ENCODE results near the gene DENND2C.
A peak's percentile ranks its signal among the peaks of the same experiment; 100 is the strongest.

Gene DENND2C

DNA sequence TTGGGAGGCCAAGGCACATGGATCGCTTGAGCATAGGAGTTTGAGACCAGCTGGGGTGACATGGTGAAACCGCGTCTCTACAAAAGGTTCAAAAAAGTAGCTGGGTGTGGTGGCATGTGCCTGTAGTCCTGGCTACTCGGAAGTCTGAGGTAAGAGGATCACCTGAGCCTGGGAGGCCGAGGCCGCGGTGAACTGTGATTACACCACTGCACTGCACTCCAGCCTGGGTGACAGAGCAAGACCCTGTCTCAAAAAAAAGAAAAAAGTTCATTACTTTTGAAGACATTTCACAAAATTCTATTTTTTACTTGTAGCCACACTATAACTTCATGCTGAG, 2.1 kb upstream of the DENND2C start:
- Histone ChIP-seq H3K27me3 (ENCODE audit: control insufficient read depth, insufficient read depth, low read length) (peaks cover 29% of the 10 kb centered on the region), H3K4me3 (ENCODE audit: low read length) (no peak overlapping the region), H3K4me1 (ENCODE audit: control insufficient read depth, insufficient read depth, low read length) (peaks cover 7% of the 10 kb centered on the region), H3K9me3 (replicated peaks; ENCODE audit: low read length) (no peaks in the 10 kb centered on the region), H3K9ac (ENCODE audit: low read depth, low read length) (no peak overlapping the region), H3K4me2 (ENCODE audit: low read length) (no peak overlapping the region), H3K36me3 (ENCODE audit: insufficient read depth, low read length) (no peaks in the 10 kb centered on the region)

DNA sequence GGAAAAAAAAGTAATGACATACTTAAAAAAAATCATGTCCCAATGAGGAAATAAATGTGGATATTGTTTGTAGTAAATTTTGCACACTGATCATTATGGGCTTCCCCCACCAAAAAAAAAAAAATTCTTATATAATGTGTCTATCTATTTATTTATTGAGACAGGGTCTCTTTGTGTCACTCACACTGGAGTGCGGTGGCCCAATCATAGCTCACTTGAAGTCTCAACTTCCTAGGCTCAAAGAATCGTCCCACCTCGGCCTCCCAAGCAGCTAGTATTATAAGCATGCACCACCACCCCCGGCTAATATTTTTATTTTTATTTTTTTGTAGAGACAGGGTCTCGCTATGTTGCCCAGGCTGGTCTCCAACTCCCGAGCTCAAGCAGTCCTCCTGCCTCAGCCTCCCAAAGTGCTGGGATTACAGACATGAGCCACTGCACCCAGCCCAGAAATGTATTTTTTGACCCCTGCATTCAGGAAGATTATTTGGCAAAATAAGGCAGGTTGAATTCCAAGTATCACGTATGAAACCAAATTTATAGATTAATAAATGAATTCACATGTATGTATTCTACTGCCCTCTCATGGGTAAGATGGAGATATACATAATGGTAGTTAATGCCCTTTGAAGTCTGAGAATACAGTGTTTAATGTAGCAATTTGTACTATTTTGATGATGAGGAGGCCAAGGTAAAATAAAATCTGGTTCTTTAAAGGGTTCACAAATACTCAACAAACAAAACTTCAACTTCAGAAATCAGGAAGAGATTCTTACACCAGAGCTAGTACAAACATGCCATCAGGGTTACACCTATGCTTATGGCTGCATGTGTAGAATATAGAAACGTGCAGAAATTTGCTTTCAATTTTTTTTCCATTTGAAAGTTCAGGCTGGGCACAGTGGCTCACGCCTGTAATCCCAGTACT, 1.4 kb upstream of the DENND2C start:
- Histone ChIP-seq H3K27me3 (ENCODE audit: control insufficient read depth, insufficient read depth, low read length) (peaks cover 23% of the 10 kb centered on the region), H3K9me3 (replicated peaks; ENCODE audit: low read length) (no peaks in the 10 kb centered on the region), H3K4me2 (ENCODE audit: low read length) (peak overlapping the region; percentile 96), H3K4me3 (ENCODE audit: low read length) (peak overlapping the region; percentile 41), H3K4me1 (ENCODE audit: control insufficient read depth, insufficient read depth, low read length) (peaks cover 7% of the 10 kb centered on the region), H3K36me3 (ENCODE audit: insufficient read depth, low read length) (no peaks in the 10 kb centered on the region), H3K9ac (ENCODE audit: low read depth, low read length) (no peak overlapping the region)

DNA sequence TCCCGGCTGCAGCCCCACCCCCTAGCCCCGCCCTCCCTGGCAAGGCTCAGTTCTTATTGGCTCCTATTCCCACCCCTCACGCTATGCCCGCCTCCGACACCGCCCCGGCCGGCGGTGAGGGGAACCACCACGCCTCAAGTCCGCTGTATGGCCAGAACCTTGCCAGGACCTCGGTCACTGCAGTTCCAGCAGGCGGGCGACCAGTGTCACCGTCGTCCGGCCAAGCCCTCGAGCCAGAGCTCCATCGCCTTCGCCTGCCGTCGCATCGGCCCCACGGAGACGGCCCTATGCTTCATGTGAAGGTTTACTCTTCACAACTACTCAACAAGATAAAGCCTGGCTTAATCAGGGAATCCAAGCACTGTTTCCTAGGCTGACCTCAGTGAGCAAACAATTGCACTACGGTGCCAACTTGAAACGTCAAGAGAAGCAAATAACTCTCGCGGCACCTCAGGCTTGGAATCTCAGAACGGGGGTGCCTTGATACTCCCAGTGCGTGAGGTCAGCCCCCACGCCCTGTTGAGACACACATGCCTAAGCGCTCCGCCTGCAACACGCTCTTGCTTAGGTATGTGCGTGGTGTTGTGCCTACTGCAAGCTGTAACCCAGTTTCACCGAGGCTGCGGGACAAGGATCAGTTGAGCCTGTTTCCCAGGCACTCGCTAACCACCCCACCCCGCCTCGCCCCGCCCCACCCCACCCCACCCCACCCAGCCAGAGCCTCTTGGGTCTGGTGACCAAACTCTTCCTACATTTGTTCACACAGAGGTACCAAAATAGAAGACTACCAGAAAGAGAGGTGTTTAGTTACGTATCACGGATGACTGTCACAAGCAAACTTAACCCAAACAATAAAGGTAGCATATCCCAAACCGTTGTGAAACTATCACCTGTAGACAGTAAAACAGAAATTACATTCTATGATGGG, 498 bp upstream of the DENND2C start:
- Histone ChIP-seq H3K9me3 (replicated peaks; ENCODE audit: low read length) (no peaks in the 10 kb centered on the region), H3K4me1 (ENCODE audit: control insufficient read depth, insufficient read depth, low read length) (peaks cover 7% of the 10 kb centered on the region), H3K27me3 (ENCODE audit: control insufficient read depth, insufficient read depth, low read length) (peaks cover 14% of the 10 kb centered on the region), H3K4me3 (ENCODE audit: low read length) (peak overlapping the region; percentile 83), H3K9ac (ENCODE audit: low read depth, low read length) (peak overlapping the region; percentile 88), H3K36me3 (ENCODE audit: insufficient read depth, low read length) (no peaks in the 10 kb centered on the region), H3K4me2 (ENCODE audit: low read length) (peak overlapping the region; percentile 96)

DNA sequence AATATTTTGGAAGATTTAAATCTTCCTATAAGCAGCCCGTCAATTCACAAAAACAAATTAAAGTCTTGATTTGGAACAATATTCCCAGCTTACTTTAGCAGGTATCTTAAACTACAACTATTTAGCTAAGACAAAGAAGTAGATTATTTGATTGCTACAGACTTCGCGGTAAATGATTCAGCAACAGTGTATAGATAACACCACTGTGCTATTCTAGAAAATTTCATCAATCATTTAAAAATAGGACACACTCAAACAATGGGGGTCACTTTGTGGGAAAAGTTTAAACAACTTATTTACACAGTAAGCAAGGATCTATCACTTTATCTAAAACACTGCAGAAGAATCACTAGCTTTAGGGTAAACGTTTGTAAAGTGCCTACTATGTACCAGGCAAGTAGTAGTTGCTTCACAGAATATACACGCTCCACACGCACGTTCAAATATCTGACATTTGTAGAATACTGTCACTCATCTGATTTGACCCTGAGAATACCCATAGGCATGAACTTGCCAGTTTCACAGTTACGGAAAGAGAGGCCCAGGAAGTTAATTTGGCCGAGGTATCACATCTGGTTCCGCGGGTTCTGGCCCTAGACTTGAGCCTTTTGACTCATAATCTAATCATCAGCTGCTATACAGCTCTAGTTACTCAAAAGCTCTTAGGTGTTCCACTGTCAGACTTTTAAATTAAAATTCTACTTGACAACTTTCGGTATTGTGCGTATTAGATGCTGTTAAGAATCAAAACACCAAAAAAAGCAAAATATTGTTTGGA, 876 bp downstream of the DENND2C start:
- no peaks in the 10 kb centered on the region for H3K36me3 ChIP-seq (ENCODE audit: insufficient read depth, low read length)
- peaks cover 3% of the 10 kb centered on the region for H3K27me3 ChIP-seq (ENCODE audit: control insufficient read depth, insufficient read depth, low read length)
- peaks cover 7% of the 10 kb centered on the region for H3K4me1 ChIP-seq (ENCODE audit: control insufficient read depth, insufficient read depth, low read length)
- peak overlapping the region; percentile 96 for H3K4me2 ChIP-seq (ENCODE audit: low read length)
- H3K9ac ChIP-seq (ENCODE audit: low read depth, low read length), result peak overlapping the region; percentile 88
- H3K4me3 ChIP-seq (ENCODE audit: low read length), result peak overlapping the region; percentile 83
- no peaks in the 10 kb centered on the region for H3K9me3 ChIP-seq (replicated peaks; ENCODE audit: low read length)

DNA sequence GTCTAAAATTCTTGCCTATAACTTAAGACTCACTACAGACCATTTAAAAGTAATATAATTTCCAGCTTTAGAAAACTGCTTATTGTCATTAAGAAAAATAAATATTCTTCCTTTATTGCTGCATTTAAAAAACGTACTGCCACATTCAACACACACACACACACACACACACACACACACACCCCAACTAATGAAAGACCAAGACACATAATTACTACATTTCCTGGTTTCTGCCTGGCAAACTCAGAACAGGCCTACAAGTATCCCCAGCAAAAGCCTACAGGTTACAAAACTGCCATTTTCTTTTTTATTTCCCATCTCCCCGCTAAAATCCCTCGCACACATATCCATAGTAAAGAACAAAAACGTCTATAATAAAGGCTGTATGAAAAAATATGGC, 1.5 kb downstream of the DENND2C start:
- Histone ChIP-seq H3K4me2 (ENCODE audit: low read length) (no peak overlapping the region), H3K27me3 (ENCODE audit: control insufficient read depth, insufficient read depth, low read length) (peaks cover 2% of the 10 kb centered on the region), H3K9ac (ENCODE audit: low read depth, low read length) (no peak overlapping the region), H3K9me3 (replicated peaks; ENCODE audit: low read length) (no peaks in the 10 kb centered on the region), H3K4me1 (ENCODE audit: control insufficient read depth, insufficient read depth, low read length) (peaks cover 7% of the 10 kb centered on the region), H3K36me3 (ENCODE audit: insufficient read depth, low read length) (no peaks in the 10 kb centered on the region), H3K4me3 (ENCODE audit: low read length) (no peak overlapping the region)

DNA sequence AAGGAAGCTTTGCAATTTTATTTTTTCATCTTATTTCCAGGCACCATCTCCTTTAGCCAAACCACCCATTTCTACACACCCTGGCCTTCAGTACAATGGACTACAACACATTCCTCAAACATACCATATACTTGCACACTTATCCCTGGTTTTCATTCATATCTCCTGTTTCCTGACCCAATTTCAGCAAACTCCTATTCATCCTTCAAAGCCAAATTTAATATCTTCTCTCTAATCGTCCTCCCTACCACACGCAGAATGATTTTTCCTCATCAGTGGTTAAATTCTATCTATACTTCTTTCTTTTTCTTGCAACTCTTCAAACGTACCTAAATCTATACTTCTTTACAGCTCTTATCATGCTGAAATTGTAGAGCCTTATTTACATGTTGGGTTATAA, 2.9 kb downstream of the DENND2C start:
- H3K9ac ChIP-seq (ENCODE audit: low read depth, low read length), result no peak overlapping the region
- H3K36me3 ChIP-seq (ENCODE audit: insufficient read depth, low read length), result no peaks in the 10 kb centered on the region
- H3K4me3 ChIP-seq (ENCODE audit: low read length), result no peak overlapping the region
- peaks cover 7% of the 10 kb centered on the region for H3K4me1 ChIP-seq (ENCODE audit: control insufficient read depth, insufficient read depth, low read length)
- H3K27me3 ChIP-seq (ENCODE audit: control insufficient read depth, insufficient read depth, low read length), result no peaks in the 10 kb centered on the region
- H3K4me2 ChIP-seq (ENCODE audit: low read length), result no peak overlapping the region
- no peaks in the 10 kb centered on the region for H3K9me3 ChIP-seq (replicated peaks; ENCODE audit: low read length)

DNA sequence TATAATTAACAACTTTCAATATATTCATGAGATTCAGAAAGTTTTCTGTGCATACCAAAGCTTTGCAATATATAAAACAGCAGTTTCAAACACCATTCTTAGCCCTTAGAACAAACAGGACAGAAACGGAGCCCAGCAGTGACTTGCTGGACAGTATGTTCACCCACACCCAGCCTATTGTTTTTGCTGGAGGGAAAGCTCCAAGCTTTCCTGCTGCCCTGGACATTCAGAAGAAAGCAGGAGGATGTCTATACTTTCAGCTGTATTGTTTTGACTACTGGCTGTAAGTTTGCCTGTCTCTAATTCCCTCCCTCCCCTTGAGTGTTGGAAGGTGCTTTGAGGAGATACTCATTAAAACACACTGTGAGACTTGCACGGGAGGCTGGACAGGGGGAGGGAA, 9.6 kb downstream of the DENND2C start:
- H3K4me2 ChIP-seq (ENCODE audit: low read length), result no peak overlapping the region
- H3K27me3 ChIP-seq (ENCODE audit: control insufficient read depth, insufficient read depth, low read length), result no peaks in the 10 kb centered on the region

DNA sequence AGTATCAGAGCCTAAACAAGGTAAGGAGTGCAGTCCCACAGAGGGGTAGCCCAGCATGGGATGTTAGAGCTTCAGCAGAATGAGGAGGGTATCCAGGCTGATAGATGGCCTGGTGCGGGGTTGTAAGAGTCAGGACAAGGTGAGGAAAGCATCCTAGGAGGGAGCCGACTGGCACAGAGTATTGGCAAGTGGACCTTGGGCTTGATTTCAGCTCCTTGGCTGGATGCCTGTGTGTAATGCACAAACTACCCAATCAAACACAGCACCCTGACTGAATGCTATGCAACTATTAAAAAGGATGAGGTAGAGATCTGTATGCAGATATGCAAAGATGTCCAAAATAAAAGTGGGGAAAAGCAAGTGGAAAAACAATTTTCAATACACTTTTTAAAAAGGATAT, 18.0 kb downstream of the DENND2C start:
- Histone ChIP-seq H3K9ac (ENCODE audit: low read depth, low read length) (no peak overlapping the region), H3K36me3 (ENCODE audit: insufficient read depth, low read length) (no peaks in the 10 kb centered on the region), H3K27me3 (ENCODE audit: control insufficient read depth, insufficient read depth, low read length) (no peaks in the 10 kb centered on the region)

More for the DNA sequence above, 9.6 kb downstream of the DENND2C start:
- H3K9me3 ChIP-seq (replicated peaks; ENCODE audit: low read length), result no peaks in the 10 kb centered on the region
- H3K4me3 ChIP-seq (ENCODE audit: low read length), result no peak overlapping the region
- no peaks in the 10 kb centered on the region for H3K36me3 ChIP-seq (ENCODE audit: insufficient read depth, low read length)
- H3K4me1 ChIP-seq (ENCODE audit: control insufficient read depth, insufficient read depth, low read length), result no peaks in the 10 kb centered on the region
- H3K9ac ChIP-seq (ENCODE audit: low read depth, low read length), result no peak overlapping the region

DNA sequence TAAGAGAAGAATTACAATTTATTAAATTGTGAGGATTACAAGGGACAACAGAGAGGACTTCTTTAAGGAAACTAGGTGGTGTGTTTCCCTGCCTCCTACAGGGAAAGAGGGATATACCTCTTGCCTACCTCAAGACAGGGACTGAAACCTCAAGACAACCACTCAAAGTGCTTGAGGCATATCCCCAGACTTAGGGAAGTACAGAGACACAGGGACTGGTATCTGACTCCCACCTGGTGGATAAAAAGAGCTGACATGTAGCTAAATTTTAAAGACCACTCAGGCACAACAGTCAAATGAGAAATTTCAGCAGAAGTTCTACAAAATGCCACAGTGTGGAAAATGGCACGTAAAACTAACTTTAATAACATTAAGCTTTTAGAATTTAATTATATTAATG, 21.3 kb downstream of the DENND2C start:
- H3K9me3 ChIP-seq (replicated peaks; ENCODE audit: low read length), result no peaks in the 10 kb centered on the region
- H3K4me2 ChIP-seq (ENCODE audit: low read length), result no peak overlapping the region
- no peak overlapping the region for H3K4me3 ChIP-seq (ENCODE audit: low read length)
- no peaks in the 10 kb centered on the region for H3K27me3 ChIP-seq (ENCODE audit: control insufficient read depth, insufficient read depth, low read length)
- no peaks in the 10 kb centered on the region for H3K4me1 ChIP-seq (ENCODE audit: control insufficient read depth, insufficient read depth, low read length)
- no peaks in the 10 kb centered on the region for H3K36me3 ChIP-seq (ENCODE audit: insufficient read depth, low read length)
- H3K9ac ChIP-seq (ENCODE audit: low read depth, low read length), result no peak overlapping the region

More for the DNA sequence above, 18.0 kb downstream of the DENND2C start:
- H3K4me1 ChIP-seq (ENCODE audit: control insufficient read depth, insufficient read depth, low read length), result no peaks in the 10 kb centered on the region
- H3K9me3 ChIP-seq (replicated peaks; ENCODE audit: low read length), result no peaks in the 10 kb centered on the region
- H3K4me3 ChIP-seq (ENCODE audit: low read length), result no peak overlapping the region
- H3K4me2 ChIP-seq (ENCODE audit: low read length), result no peak overlapping the region

DNA sequence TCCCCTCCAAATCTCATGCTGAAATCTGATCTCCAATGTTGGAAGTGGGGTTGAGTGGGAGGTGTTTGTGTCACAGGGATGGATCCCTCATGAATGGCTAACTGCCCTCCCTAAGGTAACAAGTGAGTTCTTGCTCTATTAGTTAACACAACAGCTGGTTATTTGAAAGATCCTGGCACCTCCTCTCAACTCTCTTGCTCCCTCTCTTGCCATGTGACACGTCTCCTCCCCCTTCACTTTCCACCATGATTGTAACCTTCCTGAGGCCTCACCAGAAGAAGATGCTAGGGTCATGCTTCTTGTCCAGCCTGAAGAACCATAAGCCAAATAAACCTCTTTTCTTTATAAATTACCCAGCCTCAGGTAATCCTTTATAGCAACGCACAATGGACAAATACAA, 28.5 kb downstream of the DENND2C start:
- Histone ChIP-seq H3K27me3 (ENCODE audit: control insufficient read depth, insufficient read depth, low read length) (no peaks in the 10 kb centered on the region), H3K4me2 (ENCODE audit: low read length) (no peak overlapping the region), H3K4me1 (ENCODE audit: control insufficient read depth, insufficient read depth, low read length) (no peaks in the 10 kb centered on the region), H3K9me3 (replicated peaks; ENCODE audit: low read length) (no peaks in the 10 kb centered on the region), H3K9ac (ENCODE audit: low read depth, low read length) (no peak overlapping the region), H3K36me3 (ENCODE audit: insufficient read depth, low read length) (no peaks in the 10 kb centered on the region), H3K4me3 (ENCODE audit: low read length) (no peak overlapping the region)

DNA sequence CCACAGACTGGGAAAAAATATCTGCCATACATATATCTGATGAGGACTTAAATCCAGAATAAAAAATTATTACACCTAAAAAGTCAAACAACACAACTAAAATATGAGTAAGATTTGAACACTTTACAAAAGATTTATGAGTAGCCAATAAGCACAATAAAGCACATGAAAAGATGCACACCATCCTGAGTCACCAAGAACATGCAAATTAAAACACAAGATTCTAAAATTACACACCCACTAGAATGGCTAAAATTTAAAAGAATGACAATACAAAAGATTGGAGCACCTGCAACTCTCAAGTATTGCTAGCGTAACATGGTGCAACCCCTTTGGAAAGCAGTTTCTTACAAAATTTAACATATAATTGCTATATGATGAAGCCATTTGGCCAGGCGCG, 30.9 kb downstream of the DENND2C start:
- Histone ChIP-seq H3K4me1 (ENCODE audit: control insufficient read depth, insufficient read depth, low read length) (no peaks in the 10 kb centered on the region), H3K9ac (ENCODE audit: low read depth, low read length) (no peak overlapping the region), H3K9me3 (replicated peaks; ENCODE audit: low read length) (no peaks in the 10 kb centered on the region), H3K27me3 (ENCODE audit: control insufficient read depth, insufficient read depth, low read length) (no peaks in the 10 kb centered on the region), H3K4me2 (ENCODE audit: low read length) (no peak overlapping the region), H3K4me3 (ENCODE audit: low read length) (no peak overlapping the region), H3K36me3 (ENCODE audit: insufficient read depth, low read length) (no peaks in the 10 kb centered on the region)
